HUES64 (cell line): ENCODE data around the gene ADARB1.

ENCODE experiments used
- H3K27ac ChIP-seq: 2 replicates; pipeline ENCODE4 v1.7.0; 2013; ENCODE audit warnings: low read depth, low read length, inconsistent platforms
- H3K27me3 ChIP-seq: 2 replicates; pipeline ENCODE4 v1.6.1; 2013; ENCODE audit warnings: mild to moderate bottlenecking, low read length; ENCODE audit not compliant: insufficient read depth
- H3K36me3 ChIP-seq: 2 replicates; pipeline ENCODE4 v1.6.1; 2013; ENCODE audit warnings: mild to moderate bottlenecking, low read length; ENCODE audit not compliant: insufficient read depth
- H3K4me1 ChIP-seq: 2 replicates; pipeline ENCODE4 v1.6.1; 2013; ENCODE audit warnings: mild to moderate bottlenecking, low read length, moderate library complexity; ENCODE audit not compliant: insufficient read depth
- H3K4me3 ChIP-seq: 2 replicates; pipeline ENCODE4 v1.5.1; 2013; ENCODE audit warnings: mild to moderate bottlenecking, low read length, moderate library complexity
- H3K9ac ChIP-seq: 2 replicates; pipeline ENCODE4 v1.6.1; 2013; ENCODE audit warnings: mild to moderate bottlenecking, low read depth, low read length
- H3K9me3 ChIP-seq: 2 replicates; pipeline ENCODE4 v1.6.1; 2013; ENCODE audit warnings: low read depth, low read length; ENCODE audit not compliant: insufficient read depth
- WGBS: fragments of 150-250, 120-280 bp; methylation state at CpG from one replicate; pipeline ENCODE4 v1.1.7; 2013; ENCODE audit warnings: missing lambda C conversion rate; 5-methylcytosine and 5-hydroxymethylcytosine counted together

The ADARB1 gene

DNA sequence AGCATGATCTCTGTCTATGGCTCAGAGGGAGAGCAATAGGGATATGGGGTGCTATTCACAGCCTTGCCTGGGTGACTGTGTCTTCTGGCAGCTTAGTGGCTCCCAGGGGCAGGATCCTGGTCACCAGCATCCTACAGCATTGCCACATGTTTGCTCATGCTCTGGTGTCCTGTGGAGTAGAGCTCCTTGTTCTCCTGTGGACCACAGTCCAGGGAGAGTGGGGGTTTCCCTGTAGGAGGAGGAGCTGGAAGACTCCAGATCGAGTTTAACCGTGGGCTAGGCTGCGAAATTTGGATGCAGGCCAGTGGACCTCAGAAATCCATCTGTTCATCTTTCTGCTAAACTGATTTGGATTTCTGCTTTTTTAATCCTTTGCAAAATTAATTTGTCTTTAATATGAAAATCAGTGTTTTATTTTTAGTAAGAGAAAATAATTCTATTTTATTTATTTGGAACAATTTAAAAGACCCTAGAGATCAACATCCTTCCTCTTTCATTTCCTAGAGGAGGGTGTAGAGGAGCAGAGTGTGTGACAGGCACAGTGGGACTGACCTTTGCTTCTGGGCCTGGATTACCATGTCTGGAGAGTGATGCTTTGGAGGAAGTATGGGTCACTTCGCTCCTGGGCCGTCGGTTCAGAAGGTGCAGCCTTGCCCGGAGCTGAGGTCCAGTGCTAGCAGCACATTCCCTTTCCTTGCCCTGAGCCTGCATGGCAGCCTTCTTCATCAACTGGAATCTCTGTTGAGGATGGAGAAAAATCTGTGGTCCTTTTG is 17.4 kb downstream of the ADARB1 start:
- Histone ChIP-seq H3K4me1 (no peaks in the 10 kb centered on the region), H3K27me3 (no peaks in the 10 kb centered on the region), H3K9me3 (no peaks in the 10 kb centered on the region), H3K9ac (no peak overlapping the region), H3K36me3 (no peaks in the 10 kb centered on the region), H3K4me3 (no peak overlapping the region), H3K27ac (no peak overlapping the region)
- WGBS: 93% methylated on average over 7 of the region's 7 CpGs

- H3K36me3 ChIP-seq: no peaks in the 10 kb centered on the region
- no peaks in the 10 kb centered on the region for H3K4me1 ChIP-seq
- H3K27me3 ChIP-seq: no peaks in the 10 kb centered on the region
- no peak overlapping the region for H3K4me3 ChIP-seq
- no peak overlapping the region for H3K9ac ChIP-seq
- 88% methylated on average over 12 of the region's 12 CpGs for WGBS
- no peak overlapping the region for H3K27ac ChIP-seq
- H3K9me3 ChIP-seq: no peaks in the 10 kb centered on the region
These were observed 18.7 kb downstream of the ADARB1 start for GRCh38 chr21:45093035-45093532.

GRCh38 chr21:45094412-45094811 is 20.0 kb downstream of the ADARB1 start:
- 91% methylated on average over 7 of the region's 7 CpGs for WGBS
- no peak overlapping the region for H3K27ac ChIP-seq
- no peak overlapping the region for H3K9ac ChIP-seq
- no peak overlapping the region for H3K4me3 ChIP-seq
- H3K4me1 ChIP-seq: no peaks in the 10 kb centered on the region
- H3K27me3 ChIP-seq: no peaks in the 10 kb centered on the region
- H3K36me3 ChIP-seq: no peaks in the 10 kb centered on the region
- H3K9me3 ChIP-seq: no peaks in the 10 kb centered on the region

- Histone ChIP-seq H3K4me3 (no peak overlapping the region), H3K9me3 (no peaks in the 10 kb centered on the region), H3K27me3 (no peaks in the 10 kb centered on the region), H3K36me3 (no peaks in the 10 kb centered on the region), H3K27ac (no peak overlapping the region), H3K4me1 (no peaks in the 10 kb centered on the region), H3K9ac (no peak overlapping the region)
- 90% methylated on average over 11 of the region's 11 CpGs for WGBS
These were observed 21.1 kb downstream of the ADARB1 start for GRCh38 chr21:45095505-45095904.

DNA sequence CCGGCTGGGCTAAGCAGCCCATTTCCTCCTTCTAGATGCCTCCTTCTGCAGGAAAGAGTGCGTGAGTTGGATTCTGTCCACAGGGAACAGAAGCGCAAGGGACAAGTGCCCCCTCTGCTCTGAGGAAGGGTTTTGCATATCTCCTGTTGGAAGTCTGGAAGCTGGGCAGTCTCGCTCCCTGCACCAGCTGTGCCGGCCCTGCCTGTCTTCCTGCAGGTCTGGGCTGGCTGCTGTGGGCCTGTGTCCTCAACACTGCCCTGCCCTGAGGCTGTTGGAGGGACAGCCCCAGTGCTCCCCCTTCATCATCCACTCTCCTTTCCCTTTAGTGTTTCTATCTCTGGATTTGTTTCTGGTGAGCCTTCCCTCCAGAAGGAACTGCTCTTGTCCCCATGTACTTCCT is 21.8 kb downstream of the ADARB1 start:
- Histone ChIP-seq H3K27ac (no peak overlapping the region), H3K9ac (no peak overlapping the region), H3K36me3 (no peaks in the 10 kb centered on the region)

DNA sequence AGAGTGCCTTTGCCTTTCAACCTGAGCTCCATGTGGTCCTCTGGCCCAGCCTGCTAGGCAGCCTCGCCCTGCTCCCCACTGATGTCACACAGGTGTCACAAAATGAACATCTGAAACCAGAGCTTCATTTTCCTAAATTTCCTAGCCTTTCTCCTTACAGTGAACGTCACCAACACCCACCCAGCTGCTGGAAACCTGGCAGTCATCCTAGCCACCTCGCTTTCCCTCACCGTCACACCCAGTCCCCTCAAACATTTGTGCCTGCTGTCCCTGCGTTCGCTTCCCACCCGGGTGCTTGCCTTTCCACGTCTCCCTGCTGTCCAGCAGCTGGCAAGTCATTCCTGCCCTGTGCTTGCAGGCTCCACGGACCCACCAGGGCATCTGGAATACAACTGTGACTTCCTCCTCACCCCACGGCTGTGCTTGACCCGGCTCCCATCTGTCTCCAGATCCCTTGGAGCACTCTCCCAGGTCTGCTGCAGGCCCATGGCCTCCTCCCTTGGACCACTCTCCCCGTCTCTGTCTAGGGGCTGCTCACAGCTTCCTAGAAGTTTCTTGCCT is 23.5 kb downstream of the ADARB1 start:
- 0 out of 2 replicates have a peak, but pooled peaks cover 3% of the 10 kb centered on the region for H3K4me1 ChIP-seq
- 90% methylated on average over 12 of the region's 12 CpGs for WGBS

More for the DNA sequence above, 21.8 kb downstream of the ADARB1 start:
- no peak overlapping the region for H3K4me3 ChIP-seq
- WGBS: 88% methylated on average over 5 of the region's 5 CpGs
- no peaks in the 10 kb centered on the region for H3K9me3 ChIP-seq
- no peaks in the 10 kb centered on the region for H3K4me1 ChIP-seq
- H3K27me3 ChIP-seq: no peaks in the 10 kb centered on the region

GRCh38 chr21:45098867-45099266 is 24.5 kb downstream of the ADARB1 start:
- H3K9ac ChIP-seq: no peak overlapping the region
- H3K36me3 ChIP-seq: no peaks in the 10 kb centered on the region
- no peak overlapping the region for H3K4me3 ChIP-seq
- H3K27me3 ChIP-seq: no peaks in the 10 kb centered on the region
- WGBS: 83% methylated on average over 4 of the region's 4 CpGs
- H3K4me1 ChIP-seq: 0 out of 2 replicates have a peak, but pooled peaks cover 3% of the 10 kb centered on the region
- no peaks in the 10 kb centered on the region for H3K9me3 ChIP-seq
- no peak overlapping the region for H3K27ac ChIP-seq

More for the DNA sequence above, 23.5 kb downstream of the ADARB1 start:
- no peak overlapping the region for H3K27ac ChIP-seq
- H3K36me3 ChIP-seq: no peaks in the 10 kb centered on the region
- no peaks in the 10 kb centered on the region for H3K27me3 ChIP-seq
- H3K9ac ChIP-seq: no peak overlapping the region
- no peaks in the 10 kb centered on the region for H3K9me3 ChIP-seq
- H3K4me3 ChIP-seq: no peak overlapping the region

DNA sequence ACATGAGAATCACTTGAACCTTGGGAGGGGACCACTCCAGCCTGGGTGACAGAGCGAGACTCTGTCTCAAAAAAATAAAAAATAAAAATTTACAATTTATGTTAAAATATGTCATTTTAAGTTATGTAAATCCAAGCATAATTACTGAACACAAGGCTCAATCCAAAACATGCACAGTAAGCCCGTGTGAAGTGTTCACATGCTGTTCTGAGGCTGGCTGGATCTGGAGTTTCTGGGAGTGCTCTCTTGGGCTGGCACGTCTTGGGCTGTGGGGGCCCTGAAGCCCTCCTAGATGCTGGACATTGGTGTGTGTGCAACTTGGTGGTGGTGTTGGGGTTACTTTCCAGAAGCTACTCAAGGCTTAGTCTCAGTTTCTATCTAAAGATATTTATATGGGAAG is 25.2 kb downstream of the ADARB1 start:
- 95% methylated on average over 2 of the region's 3 CpGs for WGBS

GRCh38 chr21:45100866-45101265 is 26.5 kb downstream of the ADARB1 start:
- no peak overlapping the region for H3K27ac ChIP-seq
- H3K4me3 ChIP-seq: no peak overlapping the region
- H3K4me1 ChIP-seq: peaks cover 7% of the 10 kb centered on the region; the same call in 1 of the 2 replicates
- no peak overlapping the region for H3K9ac ChIP-seq
- H3K27me3 ChIP-seq: no peaks in the 10 kb centered on the region
- WGBS: 97% methylated on average over 40 of the region's 40 CpGs
- no peaks in the 10 kb centered on the region for H3K9me3 ChIP-seq
- H3K36me3 ChIP-seq: no peaks in the 10 kb centered on the region

More for the DNA sequence above, 25.2 kb downstream of the ADARB1 start:
- H3K9ac ChIP-seq: no peak overlapping the region
- no peak overlapping the region for H3K27ac ChIP-seq
- no peaks in the 10 kb centered on the region for H3K9me3 ChIP-seq
- 0 out of 2 replicates have a peak, but pooled peaks cover 3% of the 10 kb centered on the region for H3K4me1 ChIP-seq
- H3K27me3 ChIP-seq: no peaks in the 10 kb centered on the region
- H3K4me3 ChIP-seq: no peak overlapping the region
- H3K36me3 ChIP-seq: no peaks in the 10 kb centered on the region

GRCh38 chr21:45102391-45102932 is 28.1 kb downstream of the ADARB1 start:
- no peak overlapping the region for H3K4me3 ChIP-seq
- WGBS: 73% methylated on average over 2 of the region's 2 CpGs
- no peak overlapping the region for H3K27ac ChIP-seq
- no peak overlapping the region for H3K9ac ChIP-seq
- H3K9me3 ChIP-seq: no peaks in the 10 kb centered on the region
- H3K36me3 ChIP-seq: no peaks in the 10 kb centered on the region
- H3K27me3 ChIP-seq: no peaks in the 10 kb centered on the region
- peaks cover 7% of the 10 kb centered on the region; the same call in 1 of the 2 replicates for H3K4me1 ChIP-seq

- H3K9ac ChIP-seq: no peak overlapping the region
- 91% methylated on average over 9 of the region's 9 CpGs for WGBS
- peaks cover 7% of the 10 kb centered on the region; the same call in 1 of the 2 replicates for H3K4me1 ChIP-seq
These were observed 29.7 kb downstream of the ADARB1 start for GRCh38 chr21:45103971-45104520.

More at GRCh38 chr21:45103971-45104520, 29.7 kb downstream of the ADARB1 start:
- H3K4me3 ChIP-seq: no peak overlapping the region
- H3K9me3 ChIP-seq: no peaks in the 10 kb centered on the region
- H3K27me3 ChIP-seq: no peaks in the 10 kb centered on the region
- no peaks in the 10 kb centered on the region for H3K36me3 ChIP-seq
- no peak overlapping the region for H3K27ac ChIP-seq
